Liver (tissue), 9 donors: Measurements from ENCODE around the gene MTG1. TPM values are rescaled to one million over a fixed set of nuclear protein-coding genes. Genes with fewer than 3 reads are reported as not detected.
"Not testable (repeated sequence)": the region's sequence is repeated elsewhere in the genome, so short reads cannot be mapped to it uniquely, and the experiment has no call there.

Experiments
- DNase-seq: peaks from one replicate; pipeline ENCODE4 v3.0.0-alpha.2; 2017; ENCODE audit warnings: low spot score
- H3K27ac ChIP-seq, 2 donors: one replicate each; pipeline ENCODE4 v1.7.0; 2013; ENCODE audit warnings: inconsistent platforms in 2 of 2, low read length in 2 of 2, control low read depth in 1 of 2, low read depth in 1 of 2, mild to moderate bottlenecking in 1 of 2
- H3K27me3 ChIP-seq, 4 donors: one replicate each; pipeline versions ENCODE4 v1.6.1 to v1.7.0; 2013; ENCODE audit warnings: low read length in 3 of 4, inconsistent platforms in 1 of 4, mild to moderate bottlenecking in 1 of 4, moderate library complexity in 1 of 4; ENCODE audit not compliant: control insufficient read depth in 4 of 4, insufficient read depth in 4 of 4
- H3K36me3 ChIP-seq, 4 donors: one replicate each; pipeline versions ENCODE4 v1.6.1 to v1.7.0; 2013; ENCODE audit warnings: low read length in 3 of 4, mild to moderate bottlenecking in 3 of 4, low read depth in 1 of 4, moderate library complexity in 1 of 4; ENCODE audit not compliant: control insufficient read depth in 4 of 4, insufficient read depth in 3 of 4
- H3K4me1 ChIP-seq, 4 donors: one replicate each; pipeline versions ENCODE4 v1.6.1 to v1.7.0; 2013; ENCODE audit warnings: low read length in 3 of 4, mild to moderate bottlenecking in 3 of 4, moderate library complexity in 1 of 4; ENCODE audit not compliant: control insufficient read depth in 4 of 4, insufficient read depth in 4 of 4
- H3K4me3 ChIP-seq, 3 donors: one replicate each; pipeline versions ENCODE4 v1.6.1 to v1.7.0; 2013; ENCODE audit warnings: low read length in 3 of 3, control low read depth in 1 of 3, low read depth in 1 of 3, mild to moderate bottlenecking in 1 of 3
- H3K9ac ChIP-seq, 2 donors: one replicate each; pipeline ENCODE4 v1.7.0; 2013; ENCODE audit warnings: low read length in 2 of 2, mild to moderate bottlenecking in 2 of 2, moderate library complexity in 2 of 2, control low read depth in 1 of 2, low read depth in 1 of 2
- H3K9me3 ChIP-seq, 4 donors: one replicate each; pipeline versions ENCODE4 v1.6.1 to v1.7.0; 2013; ENCODE audit warnings: low read length in 3 of 4; ENCODE audit not compliant: control insufficient read depth in 4 of 4
- ATF3 ChIP-seq: IDR thresholded peaks from 2 replicates; pipeline ENCODE4 v1.6.1; 2016; ENCODE audit warnings: antibody characterized with exemption
- CTCF ChIP-seq: fragments of 150-350 bp; IDR thresholded peaks from 2 replicates; pipeline ENCODE4 v1.5.1; 2017; ENCODE audit warnings: improper control_type of control experiment, low read depth, low read length; ENCODE audit not compliant: missing input control
- EGR1 ChIP-seq, 2 donors: IDR thresholded peaks; 2 replicates each; pipeline ENCODE4 v1.6.1; 2016 to 2018; ENCODE audit warnings: antibody characterized with exemption in 2 of 2, low read depth in 2 of 2
- FOXA1 ChIP-seq: IDR thresholded peaks from 2 replicates; pipeline ENCODE4 v1.6.1; 2016; ENCODE audit warnings: antibody characterized with exemption
- FOXA2 ChIP-seq: IDR thresholded peaks from 2 replicates; pipeline ENCODE4 v1.6.1; 2016; ENCODE audit warnings: antibody characterized with exemption
- GABPA ChIP-seq, 2 donors: IDR thresholded peaks in 1 of 2; conservative IDR thresholded peaks in 1 of 2; 2 replicates each; pipeline ENCODE4 v1.6.1; 2016; ENCODE audit warnings: antibody characterized with exemption in 2 of 2, mild to moderate bottlenecking in 1 of 2, moderate library complexity in 1 of 2
- HNF4A ChIP-seq, 2 donors: conservative IDR thresholded peaks; 2 replicates each; pipeline ENCODE4 v1.6.1; 2016; ENCODE audit warnings: antibody characterized with exemption in 2 of 2, mild to moderate bottlenecking in 2 of 2
- HNF4G ChIP-seq: IDR thresholded peaks from 2 replicates; pipeline ENCODE4 v1.6.1; 2016; ENCODE audit warnings: antibody characterized with exemption
- JUND ChIP-seq, 2 donors: IDR thresholded peaks; 2 replicates each; pipeline ENCODE4 v1.6.1; 2016; ENCODE audit warnings: antibody characterized with exemption in 2 of 2
- MAX ChIP-seq: IDR thresholded peaks from 2 replicates; pipeline ENCODE4 v1.6.1; 2016; ENCODE audit warnings: antibody characterized with exemption
- RAD21 ChIP-seq, 2 donors: IDR thresholded peaks; 2 replicates each; pipeline ENCODE4 v1.6.1; 2016; ENCODE audit warnings: antibody characterized with exemption in 2 of 2, mild to moderate bottlenecking in 2 of 2
- REST ChIP-seq: IDR thresholded peaks from 2 replicates; pipeline ENCODE4 v1.6.1; 2016; ENCODE audit warnings: antibody characterized with exemption, mild to moderate bottlenecking
- RXRA ChIP-seq, 2 donors: IDR thresholded peaks; 2 replicates each; pipeline ENCODE4 v1.6.1; 2017 to 2018; ENCODE audit warnings: antibody characterized with exemption in 2 of 2, mild to moderate bottlenecking in 1 of 2
- SP1 ChIP-seq: IDR thresholded peaks from 2 replicates; pipeline ENCODE4 v1.6.1; 2018; ENCODE audit warnings: antibody characterized with exemption, mild to moderate bottlenecking
- TAF1 ChIP-seq: conservative IDR thresholded peaks from 2 replicates; pipeline ENCODE4 v1.6.1; 2016; ENCODE audit warnings: antibody characterized with exemption, mild to moderate bottlenecking
- ZBTB33 ChIP-seq: IDR thresholded peaks from 2 replicates; pipeline ENCODE4 v1.6.1; 2016; ENCODE audit warnings: antibody characterized with exemption
- WGBS: extraction: QIAGEN DNeasy Blood & Tissue Kit; methylation state at CpG from one replicate; pipeline ENCODE4 v1.1.7; 2013; 5-methylcytosine and 5-hydroxymethylcytosine counted together
- polyA plus RNA-seq, 2 donors: library from polyadenylated mRNA; stranded (reverse) in 1 of 2; unstranded in 1 of 2; fragments of 200-250 nt in 1 of 2; fragments of >200 nt in 1 of 2; fragmentation: Nextera tagmentation in 1 of 2; extraction: Ambion mirVana in 1 of 2; gene quantifications; one replicate each; pipeline versions ENCODE4 v1.2.1 to v1.2.3, GENCODE V29; 2013 to 2015
- total RNA-seq, 2 donors: library from RNA; depleted of rRNA; stranded (reverse); fragments of >200 nt; gene quantifications; one replicate each; pipeline ENCODE4 v1.2.3, GENCODE V29; 2014
- donor health status: healthy.
- donor health status: healthy.
- donor health status: healthy.
- donor health status: healthy.
- donor health status: healthy.

MTG1 gene
- total and polyA plus RNA-seq, 4 donors, result 19.4 to 70.6 (median 38.2) TPM

GRCh38 chr10:133366751-133367150 is 27.2 kb upstream of the MTG1 start:
- no peaks in the 10 kb centered on the region for H3K27me3 ChIP-seq
- TF ChIP-seq FOXA2, result no peak
- no peak for TF ChIP-seq FOXA1
- no peak for TF ChIP-seq TAF1
- no peak for TF ChIP-seq ATF3
- no peak for TF ChIP-seq EGR1 (IDR thresholded peaks at IDR 0.05; ENCODE audit: low read depth in 2 of 2)
- no peak for TF ChIP-seq RXRA (IDR thresholded peaks at IDR 0.05)
- TF ChIP-seq JUND (IDR thresholded peaks at IDR 0.05), result no peak
- TF ChIP-seq GABPA (IDR thresholded peaks at IDR 0.05 in 1 of 2, conservative IDR thresholded peaks at IDR 0.05 in 1 of 2), result no peak
- TF ChIP-seq RAD21 (IDR thresholded peaks at IDR 0.05), result no peak
- no peak for TF ChIP-seq SP1
- TF ChIP-seq REST, result no peak
- no peak for TF ChIP-seq HNF4A (conservative IDR thresholded peaks at IDR 0.05)
- TF ChIP-seq ZBTB33, result no peak
- no peak for TF ChIP-seq CTCF
- TF ChIP-seq MAX, result no peak
- TF ChIP-seq HNF4G, result no peak
- DNase-seq, result no peak
- no peak overlapping the region for H3K9ac ChIP-seq
- no peaks in the 10 kb centered on the region for H3K9me3 ChIP-seq
- H3K4me1 ChIP-seq, result peaks cover 0 to 27% (median 13%) of the 10 kb centered on the region in 4 donors
- 96% methylated on average over 13 of the region's 13 CpGs for WGBS
- no peak overlapping the region for H3K4me3 ChIP-seq
- no peak overlapping the region for H3K27ac ChIP-seq
- H3K36me3 ChIP-seq, result peaks cover 36 to 73% (median 62%) of the 10 kb centered on the region in 4 donors

GRCh38 chr10:133367461-133367860 is 26.5 kb upstream of the MTG1 start:
- not testable (repeated sequence) for H3K4me3 ChIP-seq, DNase-seq, H3K9ac ChIP-seq, H3K27ac ChIP-seq, H3K9me3 ChIP-seq, H3K27me3 ChIP-seq
- Histone ChIP-seq H3K36me3 (peaks cover 35 to 66% (median 56%) of the 10 kb centered on the region in 4 donors), H3K4me1 (peaks cover 3 to 34% (median 19%) of the 10 kb centered on the region in 4 donors)
- 90% methylated on average over 4 of the region's 7 CpGs for WGBS
